Stimulated activated CD8-positive, alpha-beta memory T cell treated with anti-CD3 and anti-CD28 coated beads, Interleukin-2, amount 100 ng/mL, for 48 hours (primary cell): ENCODE measurements around the gene BBS9.

Experiments
- DNase-seq, 2 donors: peaks; one replicate each; pipeline ENCODE4 v3.0.0-alpha.2; 2020; ENCODE audit warnings: low read depth in 2 of 2

The BBS9 gene

DNA sequence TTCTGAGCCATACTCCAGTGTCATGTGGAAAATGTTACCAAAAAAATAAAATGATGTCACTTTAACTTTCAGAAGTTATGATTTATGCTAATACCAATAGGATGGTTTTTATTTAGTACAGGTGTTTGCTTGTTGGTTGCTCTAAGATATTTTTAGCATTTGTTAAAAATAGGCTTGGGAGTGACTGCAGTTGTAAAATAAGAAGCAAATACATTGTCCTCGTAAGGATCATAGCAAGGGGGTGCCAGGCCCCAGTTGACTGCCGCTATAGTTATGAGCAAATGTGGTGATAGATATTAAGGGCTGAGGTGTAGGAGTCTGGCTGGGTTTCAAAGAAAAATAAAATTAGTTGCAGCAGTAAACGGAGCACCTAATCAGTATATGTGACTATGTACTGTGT is 421.6 kb downstream of the BBS9 start:
- no peak for DNase-seq

DNA sequence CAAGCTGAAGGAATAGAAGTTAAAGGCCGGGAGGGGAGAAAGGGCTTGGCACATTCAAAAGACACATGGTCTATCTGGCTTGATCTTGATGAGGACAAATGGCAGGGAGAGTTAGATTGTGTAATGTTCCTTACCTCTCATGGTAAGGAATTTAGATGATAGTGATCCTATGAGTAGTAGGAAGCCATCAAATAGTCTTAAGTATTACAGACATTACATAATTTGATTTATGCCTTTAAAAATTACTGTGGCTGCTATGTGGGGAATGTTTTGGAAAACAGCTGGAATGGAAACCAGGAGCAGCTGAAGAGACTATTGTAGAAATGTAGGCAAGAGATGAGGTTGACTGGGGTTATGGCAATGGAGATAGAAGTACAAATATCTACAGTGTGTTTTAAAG is 424.7 kb downstream of the BBS9 start:
- no peak for DNase-seq

DNA sequence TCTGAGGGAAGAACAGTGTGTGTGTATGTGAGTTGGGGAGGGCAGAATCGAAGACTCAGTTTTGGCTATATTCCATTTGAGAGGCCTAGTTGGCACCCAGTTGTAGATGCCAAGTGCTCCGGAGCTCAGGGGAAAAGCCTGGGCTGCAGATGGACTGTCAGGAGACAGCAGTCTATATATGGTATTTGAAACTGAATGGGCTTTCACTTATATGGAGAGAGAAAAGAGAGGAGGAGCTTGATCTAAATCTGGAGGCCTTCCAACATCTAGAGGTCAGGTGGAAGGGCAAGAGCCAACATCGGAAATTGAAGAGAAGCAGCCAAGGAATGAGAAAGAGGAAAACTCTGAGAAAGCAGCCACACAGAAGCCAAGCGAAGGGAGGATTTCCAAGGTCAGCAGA is 425.2 kb downstream of the BBS9 start:
- DNase-seq = no peak

- DNase-seq = no peak
These were observed 427.1 kb downstream of the BBS9 start for GRCh38 chr7:33556472-33556871.

- DNase-seq = no peak
These were observed 429.4 kb downstream of the BBS9 start for GRCh38 chr7:33558549-33559323.

GRCh38 chr7:33559324-33559710 is 430.0 kb downstream of the BBS9 start:
- DNase-seq = no peak

DNA sequence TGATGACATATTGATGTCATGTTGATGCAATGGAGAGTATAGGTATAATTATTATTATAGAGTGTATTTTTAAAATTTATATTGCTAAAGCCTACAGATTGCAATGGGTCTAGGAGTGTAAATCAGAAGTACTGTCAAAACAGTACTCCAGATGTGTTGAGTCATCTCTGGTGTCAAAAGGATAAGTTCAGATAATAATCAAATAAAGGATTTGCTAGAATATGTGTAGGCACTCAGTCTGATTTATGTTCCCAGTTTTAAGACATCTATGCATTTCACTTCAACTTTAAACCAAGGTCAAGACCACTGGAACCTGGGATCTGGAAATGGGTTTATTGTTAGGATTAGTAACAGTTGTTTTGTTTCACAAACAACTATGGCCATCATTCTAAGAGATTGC is 433.6 kb downstream of the BBS9 start:
- no peak for DNase-seq

GRCh38 chr7:33563651-33564050 is 434.3 kb downstream of the BBS9 start:
- DNase-seq = no peak

- no peak for DNase-seq
These were observed 448.8 kb downstream of the BBS9 start for GRCh38 chr7:33578166-33578565.

- no peak for DNase-seq
These were observed 449.7 kb downstream of the BBS9 start for GRCh38 chr7:33578881-33579672.

- no peak for DNase-seq
These were observed 450.3 kb downstream of the BBS9 start for GRCh38 chr7:33579673-33579960.

- DNase-seq = no peak
These were observed 451.9 kb downstream of the BBS9 start for GRCh38 chr7:33581236-33581635.

DNA sequence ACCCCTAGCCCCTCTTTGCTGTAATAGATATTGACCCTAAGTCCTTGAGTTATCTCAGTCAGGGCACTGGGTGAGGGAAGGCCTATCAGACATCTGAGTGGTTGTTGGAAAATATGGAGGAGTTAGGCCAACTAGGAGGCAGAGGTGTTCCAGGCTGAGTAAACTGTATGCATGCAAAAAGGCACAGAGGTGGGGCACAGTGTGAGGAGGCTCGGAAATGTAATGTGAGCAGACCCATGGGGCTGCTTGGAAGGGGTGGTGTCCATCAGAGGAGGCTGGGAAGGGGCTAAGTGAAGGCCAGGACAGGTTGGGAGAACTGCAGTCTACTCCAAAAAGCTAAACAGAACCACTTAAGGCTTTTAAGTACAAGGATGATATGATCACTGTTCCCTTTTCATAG is 452.7 kb downstream of the BBS9 start:
- no peak for DNase-seq

GRCh38 chr7:33582533-33582932 is 453.2 kb downstream of the BBS9 start:
- DNase-seq = no peak

DNA sequence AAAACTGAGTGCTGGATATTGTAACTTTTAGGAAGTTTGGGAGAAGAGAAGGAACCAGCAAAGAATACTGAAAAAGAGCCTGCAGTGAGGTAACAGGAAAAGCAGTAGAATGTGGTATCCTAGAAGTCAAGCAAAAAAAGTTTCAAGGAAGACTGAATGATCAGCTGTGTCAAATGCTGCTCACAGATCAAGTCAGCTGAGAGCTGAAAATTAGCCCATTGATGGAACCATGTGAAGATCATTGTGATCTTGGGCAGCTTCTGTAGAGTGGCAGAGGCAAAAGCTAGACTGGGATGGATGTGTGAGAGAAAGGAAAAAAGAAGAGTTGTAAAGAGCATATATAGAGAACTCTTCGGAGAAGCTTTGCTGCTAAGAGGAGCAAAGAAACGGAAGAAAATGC is 460.5 kb downstream of the BBS9 start:
- DNase-seq = no peak

- no peak for DNase-seq
These were observed 461.6 kb downstream of the BBS9 start for GRCh38 chr7:33590916-33591315.

GRCh38 chr7:33591490-33591889 is 462.1 kb downstream of the BBS9 start:
- no peak for DNase-seq

GRCh38 chr7:33592718-33593117 is 463.4 kb downstream of the BBS9 start:
- no peak for DNase-seq

- no peak for DNase-seq
These were observed 464.2 kb downstream of the BBS9 start for GRCh38 chr7:33593611-33594010.

DNA sequence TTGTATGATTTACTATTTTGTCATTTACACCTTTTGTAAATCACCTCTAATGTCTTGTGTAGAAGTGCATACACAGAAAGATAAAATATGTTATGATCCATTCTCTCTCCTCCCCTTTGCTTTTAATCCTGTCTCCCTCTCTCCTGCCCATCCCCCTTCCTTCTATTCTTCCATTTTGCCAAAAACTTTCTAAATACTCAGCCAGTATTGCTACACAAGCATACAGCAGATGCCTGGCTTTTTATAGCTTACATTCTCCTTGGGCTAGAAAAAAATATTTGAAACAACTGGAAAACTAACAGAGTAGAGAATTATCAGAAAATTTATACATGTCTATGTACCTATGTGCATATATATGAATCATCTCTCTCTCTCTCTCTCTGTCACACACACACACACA is 467.3 kb downstream of the BBS9 start:
- no peak for DNase-seq

GRCh38 chr7:33597181-33597580 is 467.8 kb downstream of the BBS9 start:
- no peak for DNase-seq

- DNase-seq = no peak
These were observed 471.7 kb downstream of the BBS9 start for GRCh38 chr7:33601101-33601500.

DNA sequence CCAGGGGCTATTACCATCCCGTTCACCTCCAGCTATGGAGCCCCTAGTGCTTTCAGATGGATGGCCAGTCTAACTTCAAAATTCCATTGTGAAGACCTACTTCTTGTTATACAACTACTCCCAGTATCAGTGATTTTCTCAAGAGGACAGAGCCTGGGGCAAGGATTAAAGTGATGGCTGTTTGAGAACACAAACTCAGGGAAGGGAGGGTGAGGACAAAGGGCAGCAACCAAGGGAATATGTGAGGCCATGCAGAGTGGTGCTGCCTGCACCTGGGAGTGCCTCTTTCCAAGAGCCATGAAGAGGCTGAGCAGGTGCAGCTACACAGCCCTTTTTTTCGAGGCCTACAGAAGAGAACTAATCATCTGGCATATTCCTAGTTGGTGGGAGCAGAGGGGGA is 472.5 kb downstream of the BBS9 start:
- no peak for DNase-seq

- no peak for DNase-seq
These were observed 474.7 kb downstream of the BBS9 start for GRCh38 chr7:33604056-33604455.
